Measurements from ENCODE around the gene FRMD4A. TPM values are rescaled to one million over a fixed set of nuclear protein-coding genes. Genes with fewer than 3 reads are reported as not detected.
A peak's percentile ranks its signal among the peaks of the same experiment; 100 is the strongest.

The FRMD4A gene
- total and polyA plus RNA-seq, 10 of the 15 experiments (the other 5 are each of a cell fraction or from before 2014, with no cell fraction given), result 17.8 to 75.2 (median 39.1) TPM

DNA sequence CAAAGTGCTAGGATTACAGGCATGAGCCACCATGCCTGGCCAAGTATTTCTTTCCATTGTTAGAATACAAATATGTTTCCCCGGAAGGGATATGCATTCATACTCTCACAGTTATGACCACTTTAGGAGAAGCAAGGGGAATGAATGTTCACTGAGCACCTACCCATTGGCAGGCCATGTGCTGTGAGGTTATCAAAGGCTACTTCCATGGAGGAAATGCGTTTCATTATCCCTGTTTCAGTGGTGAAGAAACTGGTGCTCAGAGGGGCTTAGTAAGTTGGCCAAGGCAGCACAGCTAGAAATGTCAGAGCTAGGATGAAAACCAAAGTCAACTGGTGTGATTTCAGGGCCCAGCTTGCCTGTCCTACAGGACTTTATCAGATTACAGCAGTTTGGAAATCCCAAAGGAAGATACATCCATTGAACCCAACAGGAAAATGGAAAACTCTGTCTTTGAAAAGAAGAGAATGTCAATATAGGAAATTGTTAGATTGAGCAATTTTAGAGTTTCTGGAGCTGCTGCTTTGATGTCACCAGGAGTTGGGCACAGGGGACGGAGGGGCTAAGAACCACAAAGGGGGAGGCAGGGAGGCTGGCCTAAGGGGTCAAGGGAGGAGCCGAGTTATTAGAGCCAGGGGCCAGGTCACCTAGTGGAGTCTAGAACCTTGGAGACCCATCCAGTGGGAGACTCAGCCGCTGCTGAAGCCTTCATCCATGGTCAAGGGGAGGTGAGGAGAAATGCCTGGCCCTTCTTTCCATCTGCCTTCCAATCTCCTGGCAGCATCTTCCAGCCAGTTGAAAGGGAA is 319.8 kb downstream of the FRMD4A start:
- SMC1A ChIA-PET (ENCODE audit: uncharacterized antibody, unreplicated experiment), result interaction anchor here (0.7 to 5.9 kb wide), 6 partner anchors 12 to 260 kb away, joined by 3 to 70 read pairs (median 3); no protein-coding TSS in a partner anchor

More for the DNA sequence above, 319.8 kb downstream of the FRMD4A start:
- ATAC-seq (no peak), FAIRE-seq (no peak), DNase-seq (ENCODE audit: low read depth, low spot score) (no peak)
- H3K27ac ChIP-seq (ENCODE audit: control insufficient read depth, insufficient read depth), result peak overlapping the region; percentile 72
- CTCF ChIA-PET, result interaction anchor here (1.2 kb wide), 2 partner anchors 8 to 10 kb away, joined by 3 to 4 read pairs; no protein-coding TSS in a partner anchor
- H3K9me3 ChIP-seq (replicated peaks; ENCODE audit: control insufficient read depth, insufficient read depth, low read length), result no peaks in the 10 kb centered on the region
- TF ChIP-seq, protein P1, sequence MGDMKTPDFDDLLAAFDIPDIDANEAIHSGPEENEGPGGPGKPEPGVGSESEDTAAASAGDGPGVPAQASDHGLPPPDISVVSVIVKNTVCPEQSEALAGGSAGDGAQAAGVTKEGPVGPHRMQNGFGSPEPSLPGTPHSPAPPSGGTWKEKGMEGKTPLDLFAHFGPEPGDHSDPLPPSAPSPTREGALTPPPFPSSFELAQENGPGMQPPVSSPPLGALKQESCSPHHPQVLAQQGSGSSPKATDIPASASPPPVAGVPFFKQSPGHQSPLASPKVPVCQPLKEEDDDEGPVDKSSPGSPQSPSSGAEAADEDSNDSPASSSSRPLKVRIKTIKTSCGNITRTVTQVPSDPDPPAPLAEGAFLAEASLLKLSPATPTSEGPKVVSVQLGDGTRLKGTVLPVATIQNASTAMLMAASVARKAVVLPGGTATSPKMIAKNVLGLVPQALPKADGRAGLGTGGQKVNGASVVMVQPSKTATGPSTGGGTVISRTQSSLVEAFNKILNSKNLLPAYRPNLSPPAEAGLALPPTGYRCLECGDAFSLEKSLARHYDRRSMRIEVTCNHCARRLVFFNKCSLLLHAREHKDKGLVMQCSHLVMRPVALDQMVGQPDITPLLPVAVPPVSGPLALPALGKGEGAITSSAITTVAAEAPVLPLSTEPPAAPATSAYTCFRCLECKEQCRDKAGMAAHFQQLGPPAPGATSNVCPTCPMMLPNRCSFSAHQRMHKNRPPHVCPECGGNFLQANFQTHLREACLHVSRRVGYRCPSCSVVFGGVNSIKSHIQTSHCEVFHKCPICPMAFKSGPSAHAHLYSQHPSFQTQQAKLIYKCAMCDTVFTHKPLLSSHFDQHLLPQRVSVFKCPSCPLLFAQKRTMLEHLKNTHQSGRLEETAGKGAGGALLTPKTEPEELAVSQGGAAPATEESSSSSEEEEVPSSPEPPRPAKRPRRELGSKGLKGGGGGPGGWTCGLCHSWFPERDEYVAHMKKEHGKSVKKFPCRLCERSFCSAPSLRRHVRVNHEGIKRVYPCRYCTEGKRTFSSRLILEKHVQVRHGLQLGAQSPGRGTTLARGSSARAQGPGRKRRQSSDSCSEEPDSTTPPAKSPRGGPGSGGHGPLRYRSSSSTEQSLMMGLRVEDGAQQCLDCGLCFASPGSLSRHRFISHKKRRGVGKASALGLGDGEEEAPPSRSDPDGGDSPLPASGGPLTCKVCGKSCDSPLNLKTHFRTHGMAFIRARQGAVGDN (IDR thresholded peaks at IDR 0.05), result 0 out of 2 replicates have a peak, but pooled peaks have one; percentile 19
- TF ChIP-seq SREBF2 (IDR thresholded peaks at IDR 0.05; ENCODE audit: low read length), result no peak
- peaks cover 11% of the 10 kb centered on the region for H3K4me1 ChIP-seq (ENCODE audit: control insufficient read depth, insufficient read depth, low read length)
- H3K9ac ChIP-seq (ENCODE audit: control insufficient read depth, insufficient read depth, low read length), result no peak overlapping the region
- RAD21 ChIA-PET (ENCODE audit: unreplicated experiment), result interaction anchor here (0.5 to 1.8 kb wide), 11 partner anchors 13 to 233 kb away, joined by 3 to 9 read pairs (median 3); no protein-coding TSS in a partner anchor
- no peaks in the 10 kb centered on the region for H3K36me3 ChIP-seq (ENCODE audit: control insufficient read depth in 2 of 2, insufficient read depth in 2 of 2, low read length in 1 of 2)
- H4K20me1 ChIP-seq (ENCODE audit: control insufficient read depth, insufficient read depth), result no peaks in the 10 kb centered on the region
- H3K4me2 ChIP-seq (ENCODE audit: control insufficient read depth, insufficient read depth), result no peak overlapping the region; the same call in 1 of the 2 replicates
- in situ Hi-C loops (cut with MboI) (no loop called here), intact Hi-C loops (cut with micrococcal nuclease; ENCODE audit: unreplicated experiment) (no loop called here)
- POLR2A ChIA-PET, result interaction anchor here (0.6 to 1.6 kb wide), 5 partner anchors 13 to 337 kb away, joined by 3 to 7 read pairs (median 4); no protein-coding TSS in a partner anchor
- peaks cover 0 to 3% of the 10 kb centered on the region in 2 experiments; a peak in 1 of 4 replicates for H3K27me3 ChIP-seq (replicated peaks in 1 of 2; ENCODE audit: control insufficient read depth in 2 of 2, insufficient read depth in 2 of 2, low read length in 1 of 2)
- H2AFZ ChIP-seq (ENCODE audit: control insufficient read depth, low read depth, low read length), result no peak overlapping the region
- H3K4me3 ChIP-seq, result no peak overlapping the region
- BruUV-seq (replicated peaks), result no TSS peak
- peaks cover 27% of the 10 kb centered on the region for H3K79me2 ChIP-seq (ENCODE audit: control insufficient read depth, insufficient read depth, low read length)
- 75% methylated on average over 5 of the region's 5 CpGs for WGBS (ENCODE audit: insufficient coverage, insufficient replicate concordance, low lambda C conversion rate, missing lambda C conversion rate)

Data from GM12878 (cell line).